Spleen (tissue), 11 donors: Measurements from ENCODE around the gene UBE2D2. TPM values are rescaled to one million over a fixed set of nuclear protein-coding genes. Genes with fewer than 3 reads are reported as not detected.

Experiments
- DNase-seq: peaks from one replicate; pipeline ENCODE4 v3.0.0-alpha.2; 2020
- H3K27ac ChIP-seq, 8 donors: fragments of 200-600 bp; sonication (generic) in 7 of 8; 1 replicate in 4 of 8; 2 replicates in 4 of 8; pipeline versions ENCODE4 v1.5.0 to v1.8.0; 2016 to 2021; ENCODE audit warnings: inconsistent platforms in 4 of 8, mild to moderate bottlenecking in 4 of 8, moderate library complexity in 1 of 8
- H3K27me3 ChIP-seq, 7 donors: fragments of 200-600 bp; sonication (generic) in 6 of 7; replicated peaks in 1 of 7; 1 replicate in 4 of 7; 2 replicates in 3 of 7; pipeline versions ENCODE4 v1.5.0 to v1.8.0; 2016 to 2021; ENCODE audit warnings: inconsistent platforms in 3 of 7, mild to moderate bottlenecking in 1 of 7
- H3K36me3 ChIP-seq, 6 donors: fragments of 200-600 bp; sonication (generic) in 5 of 6; 1 replicate in 4 of 6; 2 replicates in 2 of 6; pipeline versions ENCODE4 v1.5.0 to v1.8.0; 2016 to 2021; ENCODE audit warnings: inconsistent platforms in 2 of 6
- H3K4me1 ChIP-seq, 6 donors: fragments of 200-600 bp; sonication (generic) in 5 of 6; 1 replicate in 3 of 6; 2 replicates in 3 of 6; pipeline versions ENCODE4 v1.5.0 to v1.8.0; 2016 to 2021; ENCODE audit warnings: inconsistent platforms in 3 of 6
- H3K4me3 ChIP-seq, 8 donors: fragments of 200-600 bp; sonication (generic) in 7 of 8; 1 replicate in 4 of 8; 2 replicates in 4 of 8; pipeline versions ENCODE4 v1.5.0 to v1.8.0; 2016 to 2021; ENCODE audit warnings: inconsistent platforms in 4 of 8, mild to moderate bottlenecking in 4 of 8, moderate library complexity in 2 of 8
- H3K9me3 ChIP-seq, 8 donors: fragments of 200-600 bp; sonication (generic) in 7 of 8; 1 replicate in 4 of 8; 2 replicates in 4 of 8; pipeline versions ENCODE4 v1.5.0 to v1.8.0; 2016 to 2021; ENCODE audit warnings: inconsistent platforms in 4 of 8
- POLR2A ChIP-seq, 3 donors: fragments of 450-650 bp; IDR thresholded peaks; one replicate each; pipeline ENCODE4 v1.5.1; 2017; ENCODE audit warnings: antibody characterized with exemption in 3 of 3, mild to moderate bottlenecking in 1 of 3
- POLR2AphosphoS5 ChIP-seq, 3 donors: sonication (generic); formaldehyde crosslinking; IDR thresholded peaks; one replicate each; pipeline ENCODE4 v1.5.1; 2017; ENCODE audit warnings: antibody characterized with exemption in 3 of 3
- WGBS, 5 donors: extraction: QIAGEN DNeasy Blood & Tissue Kit in 3 of 5; methylation state at CpG; one replicate each; pipeline versions ENCODE4 v1.1.5 to v1.1.7; 2013 to 2018; 5-methylcytosine and 5-hydroxymethylcytosine counted together
- intact Hi-C: fragments of 100-400 bp; cut with DNase I; formaldehyde crosslinking; loops from one replicate; pipeline ENCODE4 v1.15.0; 2023; ENCODE audit warnings: low total_unique reads
- polyA plus RNA-seq, 3 donors: library from polyadenylated mRNA; stranded (reverse); fragments of 200-250 nt; gene quantifications; one replicate each; pipeline ENCODE4 v1.2.1, GENCODE V29; 2013
- total RNA-seq, 7 donors: library from RNA; depleted of rRNA in 3 of 7; stranded (reverse); fragments of >200 nt in 3 of 7; fragmentation: NEBNext Ultra II Directional in 4 of 7; extraction: Animal tissue kit (Norgen Biotek cat#: 25700) in 4 of 7; gene quantifications; one replicate each; pipeline versions ENCODE4 v1.1.0 to v1.2.1, GENCODE V29; 2016 to 2021
- TF ChIP-seq, protein P1 (sequence below), 11 experiments: fragments of 200-600 bp in 7 of 11; fragments of 450-650 bp in 4 of 11; sonication (generic) in 4 of 11; IDR thresholded peaks in 8 of 11; conservative IDR thresholded peaks in 3 of 11; 1 replicate in 7 of 11; 2 replicates in 4 of 11; pipeline versions ENCODE4 v1.4.0 to v1.8.0; 2016 to 2021; ENCODE audit warnings: antibody characterized with exemption in 11 of 11, inconsistent platforms in 4 of 11, mild to moderate bottlenecking in 1 of 11
- donor health status: healthy with polysubstance abuse.
- donor health status: DM: no; HTN: no; CAD: no; lungs with moderate emphysema.
- donor health status: DM: no; HTN: no; CAD: no.
- donor health status: Bipolar disorder and iron deficiency.
- donor health status: healthy.
- donor health status: DM: no; HTN: no; CAD: no.
- donor health status: DM: yes; HTN: yes; CAD: no.

UBE2D2 gene
- total and polyA plus RNA-seq, 10 donors = 64.3 to 132 (median 98.2) TPM

- intact Hi-C loops = no loop called here
- Histone ChIP-seq H3K27me3 (peaks cover 0 to 8% (median 0%) of the 10 kb centered on the region in 7 donors), H3K4me1 (peaks cover 89 to 100% (median 98%) of the 10 kb centered on the region in 6 donors), H3K27ac (peak overlapping the region; percentile 85 to 95 (median 90)), H3K36me3 (no peaks in the 10 kb centered on the region), H3K4me3 (peak overlapping the region in 7 of 8 donors; percentile 20 to 70 (median 42)), H3K9me3 (no peaks in the 10 kb centered on the region)
- no peak for DNase-seq
- TF ChIP-seq POLR2AphosphoS5 (IDR thresholded peaks at IDR 0.05) (no peak), POLR2A (IDR thresholded peaks at IDR 0.05) (no peak)
- TF ChIP-seq, protein P1, sequence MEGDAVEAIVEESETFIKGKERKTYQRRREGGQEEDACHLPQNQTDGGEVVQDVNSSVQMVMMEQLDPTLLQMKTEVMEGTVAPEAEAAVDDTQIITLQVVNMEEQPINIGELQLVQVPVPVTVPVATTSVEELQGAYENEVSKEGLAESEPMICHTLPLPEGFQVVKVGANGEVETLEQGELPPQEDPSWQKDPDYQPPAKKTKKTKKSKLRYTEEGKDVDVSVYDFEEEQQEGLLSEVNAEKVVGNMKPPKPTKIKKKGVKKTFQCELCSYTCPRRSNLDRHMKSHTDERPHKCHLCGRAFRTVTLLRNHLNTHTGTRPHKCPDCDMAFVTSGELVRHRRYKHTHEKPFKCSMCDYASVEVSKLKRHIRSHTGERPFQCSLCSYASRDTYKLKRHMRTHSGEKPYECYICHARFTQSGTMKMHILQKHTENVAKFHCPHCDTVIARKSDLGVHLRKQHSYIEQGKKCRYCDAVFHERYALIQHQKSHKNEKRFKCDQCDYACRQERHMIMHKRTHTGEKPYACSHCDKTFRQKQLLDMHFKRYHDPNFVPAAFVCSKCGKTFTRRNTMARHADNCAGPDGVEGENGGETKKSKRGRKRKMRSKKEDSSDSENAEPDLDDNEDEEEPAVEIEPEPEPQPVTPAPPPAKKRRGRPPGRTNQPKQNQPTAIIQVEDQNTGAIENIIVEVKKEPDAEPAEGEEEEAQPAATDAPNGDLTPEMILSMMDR (IDR thresholded peaks at IDR 0.05 in 8 of 11, conservative IDR thresholded peaks at IDR 0.05 in 3 of 11) = no peak
- 48 to 65% (median 59%) methylated on average over 18 of the region's 18 CpGs for WGBS, 5 donors
These were observed 108.0 kb downstream of the UBE2D2 start for GRCh38 chr5:139668924-139669661.

DNA sequence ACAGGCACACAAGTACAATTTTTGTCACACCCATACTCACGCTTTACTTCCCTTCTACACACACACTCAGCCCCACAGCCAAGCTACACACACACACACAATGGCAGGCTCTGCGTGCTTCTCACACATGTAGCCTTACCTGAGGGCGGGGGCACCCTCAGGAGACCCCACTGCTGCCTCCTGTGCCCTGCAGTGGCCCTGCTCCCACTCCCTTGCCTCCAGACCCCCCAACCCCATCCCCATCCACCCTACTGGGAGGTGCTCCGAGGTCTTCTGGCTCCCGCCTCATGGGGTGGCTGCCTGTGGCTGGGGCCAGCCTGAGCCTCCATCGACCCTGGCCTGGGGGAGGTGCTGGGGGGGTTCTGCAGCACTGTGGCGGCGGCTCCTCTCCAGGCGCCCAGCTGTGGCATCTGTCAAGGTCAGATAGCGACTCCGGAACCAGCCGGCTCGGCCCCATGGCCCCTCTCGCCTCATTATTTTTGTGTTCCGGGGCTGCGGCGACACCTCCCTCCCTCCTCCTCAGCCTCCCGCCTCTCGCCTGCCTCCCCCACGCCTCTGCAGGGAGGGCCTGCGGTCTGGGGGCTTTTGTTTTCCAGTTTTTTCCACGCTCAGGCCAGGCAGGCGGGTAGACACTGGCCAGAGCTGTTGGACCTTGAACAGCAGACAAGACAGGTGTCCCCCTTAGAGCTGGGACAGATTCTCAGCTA, 108.7 kb downstream of the UBE2D2 start:
- H3K36me3 ChIP-seq = no peaks in the 10 kb centered on the region
- DNase-seq = peak; percentile 93
- peak overlapping the region in 7 of 8 donors; percentile 20 to 70 (median 42) for H3K4me3 ChIP-seq
- TF ChIP-seq, protein P1 (IDR thresholded peaks at IDR 0.05 in 8 of 11, conservative IDR thresholded peaks at IDR 0.05 in 3 of 11) = no peak
- TF ChIP-seq POLR2AphosphoS5 (IDR thresholded peaks at IDR 0.05) (peak in 1 of 3 donors; percentile 85), POLR2A (IDR thresholded peaks at IDR 0.05) (peak in 1 of 3 donors; percentile 6)
- intact Hi-C loops = no loop called here
- peak overlapping the region; percentile 85 to 95 (median 90) for H3K27ac ChIP-seq
- 5 to 9% (median 8%) methylated on average over 17 to 23 of the region's 23 CpGs for WGBS, 5 donors
- peaks cover 89 to 100% (median 98%) of the 10 kb centered on the region in 6 donors for H3K4me1 ChIP-seq
- H3K27me3 ChIP-seq = peaks cover 0 to 8% (median 0%) of the 10 kb centered on the region in 7 donors
- H3K9me3 ChIP-seq = no peaks in the 10 kb centered on the region

DNA sequence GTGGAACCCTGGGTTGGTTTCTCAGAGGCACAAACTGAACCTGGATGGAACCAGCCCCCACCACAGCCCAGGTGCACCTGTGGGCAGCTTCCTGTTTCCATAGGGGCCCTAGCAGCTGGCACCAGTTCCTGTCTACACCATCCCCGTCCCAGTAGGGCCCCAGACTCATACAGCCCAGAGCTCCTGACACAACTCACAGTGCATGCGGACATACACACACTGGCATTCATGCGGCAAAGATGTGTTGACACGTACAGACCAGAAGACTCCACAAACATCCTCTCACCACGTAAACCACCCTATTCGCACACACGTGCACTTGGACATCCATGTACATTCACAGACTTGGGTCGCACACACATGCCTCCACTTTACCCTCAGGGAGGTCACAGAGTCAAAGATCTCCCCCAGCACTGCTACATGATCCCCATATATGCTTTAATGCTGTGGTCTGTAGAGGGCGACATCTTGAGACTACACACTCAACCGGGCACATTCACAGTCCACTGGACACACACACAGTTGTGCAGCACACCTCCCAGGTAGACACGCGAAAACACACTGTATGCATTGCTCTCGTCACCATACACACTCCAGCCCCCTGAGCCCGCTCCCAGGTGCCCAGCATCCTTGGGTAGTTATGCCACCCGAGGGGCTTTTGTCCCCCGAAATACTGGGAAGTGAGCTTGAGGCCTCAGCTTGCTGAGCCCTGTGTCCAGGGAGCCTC, 109.4 kb downstream of the UBE2D2 start:
- peak overlapping the region in 6 of 8 donors; percentile 19 to 70 (median 43) for H3K4me3 ChIP-seq
- TF ChIP-seq POLR2A (IDR thresholded peaks at IDR 0.05) (no peak), POLR2AphosphoS5 (IDR thresholded peaks at IDR 0.05) (peak in 2 of 3 donors; percentile 89 to 90)
- TF ChIP-seq, protein P1 (IDR thresholded peaks at IDR 0.05 in 8 of 11, conservative IDR thresholded peaks at IDR 0.05 in 3 of 11) = peak in 6 of 11 experiments; percentile 10 to 44 (median 18)
- H3K9me3 ChIP-seq = no peaks in the 10 kb centered on the region
- WGBS, 5 donors = 22 to 42% (median 34%) methylated on average over 15 to 16 of the region's 16 CpGs
- H3K27ac ChIP-seq = peak overlapping the region; percentile 85 to 95 (median 90)
- peaks cover 86 to 100% (median 98%) of the 10 kb centered on the region in 6 donors for H3K4me1 ChIP-seq
- H3K36me3 ChIP-seq = no peaks in the 10 kb centered on the region
- peaks cover 0 to 8% (median 0%) of the 10 kb centered on the region in 7 donors for H3K27me3 ChIP-seq
- intact Hi-C loops = no loop called here
- peak; percentile 91 for DNase-seq
